HEK293 (cell line): Measurements from ENCODE around the gene SAMD14.

Experiments used
- BCL11B ChIP-seq: fragments of 450-650 bp; formaldehyde crosslinking; IDR thresholded peaks from 2 replicates; pipeline ENCODE4 v1.5.1; 2016; ENCODE audit warnings: low read depth, missing biosample characterization, missing genetic modification characterization
- GLI4 ChIP-seq: fragments of 450-650 bp; formaldehyde crosslinking; IDR thresholded peaks from 2 replicates; pipeline ENCODE4 v1.5.1; 2016; ENCODE audit warnings: missing biosample characterization, missing genetic modification characterization
- IKZF3 ChIP-seq: fragments of 450-650 bp; IDR thresholded peaks from 2 replicates; pipeline ENCODE4 v1.5.0; 2018; ENCODE audit warnings: missing biosample characterization, mild to moderate bottlenecking, missing genetic modification characterization, moderate library complexity
- KLF10 ChIP-seq: fragments of 450-650 bp; IDR thresholded peaks from 2 replicates; pipeline ENCODE4 v1.5.1; 2018; ENCODE audit warnings: missing biosample characterization, mild to moderate bottlenecking, missing genetic modification characterization
- KLF16 ChIP-seq: fragments of 450-650 bp; formaldehyde crosslinking; IDR thresholded peaks from 2 replicates; pipeline ENCODE4 v1.5.1; 2017; ENCODE audit warnings: missing biosample characterization, missing genetic modification characterization
- MZF1 ChIP-seq: fragments of 450-650 bp; formaldehyde crosslinking; IDR thresholded peaks from 2 replicates; pipeline ENCODE4 v1.5.1; 2017; ENCODE audit warnings: missing biosample characterization, missing genetic modification characterization, borderline replicate concordance
- TSHZ1 ChIP-seq: fragments of 450-650 bp; formaldehyde crosslinking; IDR thresholded peaks from 2 replicates; pipeline ENCODE4 v1.5.1; 2016; ENCODE audit warnings: missing biosample characterization, missing genetic modification characterization, borderline replicate concordance
- ZBTB8A ChIP-seq: fragments of 450-650 bp; formaldehyde crosslinking; IDR thresholded peaks from 2 replicates; pipeline ENCODE4 v1.5.1; 2016; ENCODE audit warnings: missing biosample characterization, missing genetic modification characterization
- ZFP69B ChIP-seq: fragments of 450-650 bp; formaldehyde crosslinking; IDR thresholded peaks from 2 replicates; pipeline ENCODE4 v1.5.1; 2016; ENCODE audit warnings: missing biosample characterization, missing genetic modification characterization
- ZNF112 ChIP-seq: fragments of 450-650 bp; formaldehyde crosslinking; IDR thresholded peaks from 2 replicates; pipeline ENCODE4 v1.5.0; 2017; ENCODE audit warnings: missing biosample characterization, missing genetic modification characterization
- ZNF202 ChIP-seq: fragments of 450-650 bp; formaldehyde crosslinking; IDR thresholded peaks from 2 replicates; pipeline ENCODE4 v1.5.1; 2016; ENCODE audit warnings: missing biosample characterization, missing genetic modification characterization, borderline replicate concordance
- ZNF211 ChIP-seq: fragments of 450-650 bp; formaldehyde crosslinking; IDR thresholded peaks from 2 replicates; pipeline ENCODE4 v1.5.1; 2016; ENCODE audit warnings: low read depth, missing biosample characterization, missing genetic modification characterization
- ZNF223 ChIP-seq: fragments of 450-650 bp; formaldehyde crosslinking; IDR thresholded peaks from 2 replicates; pipeline ENCODE4 v1.5.1; 2016; ENCODE audit warnings: missing biosample characterization, missing genetic modification characterization
- ZNF280C ChIP-seq: fragments of 450-650 bp; formaldehyde crosslinking; IDR thresholded peaks from 2 replicates; pipeline ENCODE4 v1.5.1; 2016; ENCODE audit warnings: missing biosample characterization, missing genetic modification characterization
- ZNF324 ChIP-seq: fragments of 450-650 bp; formaldehyde crosslinking; IDR thresholded peaks from 2 replicates; pipeline ENCODE4 v1.5.1; 2016; ENCODE audit warnings: missing biosample characterization, missing genetic modification characterization
- ZNF354C ChIP-seq: fragments of 450-650 bp; formaldehyde crosslinking; IDR thresholded peaks from 2 replicates; pipeline ENCODE4 v1.5.1; 2016; ENCODE audit warnings: missing biosample characterization, missing genetic modification characterization, low read depth, borderline replicate concordance
- ZNF362 ChIP-seq: fragments of 450-650 bp; formaldehyde crosslinking; IDR thresholded peaks from 2 replicates; pipeline ENCODE4 v1.5.1; 2016; ENCODE audit warnings: missing biosample characterization, missing genetic modification characterization
- ZNF404 ChIP-seq: fragments of 450-650 bp; formaldehyde crosslinking; IDR thresholded peaks from 2 replicates; pipeline ENCODE4 v1.5.1; 2017; ENCODE audit warnings: missing biosample characterization, missing genetic modification characterization
- ZNF513 ChIP-seq: fragments of 450-650 bp; IDR thresholded peaks from 2 replicates; pipeline ENCODE4 v1.5.1; 2018; ENCODE audit warnings: missing biosample characterization, missing genetic modification characterization
- ZNF555 ChIP-seq: fragments of 450-650 bp; formaldehyde crosslinking; conservative IDR thresholded peaks from 2 replicates; pipeline ENCODE4 v1.5.1; 2017; ENCODE audit warnings: missing biosample characterization, mild to moderate bottlenecking, missing genetic modification characterization, inconsistent platforms
- ZNF580 ChIP-seq: fragments of 450-650 bp; formaldehyde crosslinking; IDR thresholded peaks from 2 replicates; pipeline ENCODE4 v1.5.1; 2016; ENCODE audit warnings: missing biosample characterization, missing genetic modification characterization
- ZNF610 ChIP-seq: fragments of 450-650 bp; formaldehyde crosslinking; IDR thresholded peaks from 2 replicates; pipeline ENCODE4 v1.5.1; 2016; ENCODE audit warnings: missing biosample characterization, missing genetic modification characterization, borderline replicate concordance
- ZNF623 ChIP-seq: fragments of 450-650 bp; formaldehyde crosslinking; IDR thresholded peaks from 2 replicates; pipeline ENCODE4 v1.5.1; 2016; ENCODE audit warnings: missing biosample characterization, missing genetic modification characterization
- ZNF664 ChIP-seq: fragments of 450-650 bp; formaldehyde crosslinking; IDR thresholded peaks from 2 replicates; pipeline ENCODE4 v1.5.1; 2016; ENCODE audit warnings: missing biosample characterization, missing genetic modification characterization
- ZNF777 ChIP-seq: fragments of 450-650 bp; formaldehyde crosslinking; IDR thresholded peaks from 2 replicates; pipeline ENCODE4 v1.5.1; 2017; ENCODE audit warnings: missing biosample characterization, missing genetic modification characterization, borderline replicate concordance
- ZSCAN30 ChIP-seq: fragments of 450-650 bp; IDR thresholded peaks from 2 replicates; pipeline ENCODE4 v1.5.1; 2018; ENCODE audit warnings: missing biosample characterization, mild to moderate bottlenecking, missing genetic modification characterization, moderate library complexity
- TF ChIP-seq, protein P1 (sequence below): fragments of 450-650 bp; formaldehyde crosslinking; IDR thresholded peaks from 2 replicates; pipeline ENCODE4 v1.5.1; 2016; ENCODE audit warnings: missing biosample characterization, missing genetic modification characterization
- TF ChIP-seq, protein P2 (sequence below): sonication (generic); formaldehyde crosslinking; IDR thresholded peaks from 2 replicates; pipeline ENCODE4 v1.8.1; 2022; ENCODE audit warnings: mild to moderate bottlenecking, moderate library complexity, missing genetic modification reagents

SAMD14 gene

GRCh38 chr17:50129728-50130558 is at the start of gene SAMD14 (continued):
- TF ChIP-seq GLI4: no peak
- no peak for TF ChIP-seq ZNF362 (tag by site-specific recombination)
- TF ChIP-seq ZFP69B: no peak
- TF ChIP-seq ZNF580 (tag by site-specific recombination): no peak
- no peak for TF ChIP-seq ZNF777 (tag by site-specific recombination)
- TF ChIP-seq ZNF513 (tag by site-specific recombination): no peak
- no peak for TF ChIP-seq ZNF664
- no peak for TF ChIP-seq ZNF354C
- no peak for TF ChIP-seq ZNF280C
- TF ChIP-seq MZF1 (tag by site-specific recombination): no peak
- TF ChIP-seq ZNF404 (tag by site-specific recombination): no peak
- TF ChIP-seq ZBTB8A (tag by site-specific recombination): no peak
- TF ChIP-seq, protein P1, sequence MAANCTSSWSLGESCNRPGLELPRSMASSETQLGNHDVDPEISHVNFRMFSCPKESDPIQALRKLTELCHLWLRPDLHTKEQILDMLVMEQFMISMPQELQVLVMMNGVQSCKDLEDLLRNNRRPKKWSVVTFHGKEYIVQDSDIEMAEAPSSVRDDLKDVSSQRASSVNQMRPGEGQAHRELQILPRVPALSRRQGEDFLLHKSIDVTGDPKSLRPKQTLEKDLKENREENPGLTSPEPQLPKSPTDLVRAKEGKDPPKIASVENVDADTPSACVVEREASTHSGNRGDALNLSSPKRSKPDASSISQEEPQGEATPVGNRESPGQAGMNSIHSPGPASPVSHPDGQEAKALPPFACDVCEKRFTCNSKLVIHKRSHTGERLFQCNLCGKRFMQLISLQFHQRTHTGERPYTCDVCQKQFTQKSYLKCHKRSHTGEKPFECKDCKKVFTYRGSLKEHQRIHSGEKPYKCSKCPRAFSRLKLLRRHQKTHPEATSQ (tag by site-specific recombination): no peak
- no peak; the same call in 1 of the 2 replicates for TF ChIP-seq ZNF223
- no peak for TF ChIP-seq ZNF555 (tag by site-specific recombination)
- TF ChIP-seq ZNF202 (tag by site-specific recombination): no peak
- TF ChIP-seq BCL11B: no peak
- TF ChIP-seq KLF16 (tag by site-specific recombination): peak; percentile 84
- TF ChIP-seq ZNF324: 0 out of 2 replicates have a peak, but pooled peaks have one; percentile 24
- TF ChIP-seq ZSCAN30 (tag by site-specific recombination): no peak
- no peak for TF ChIP-seq IKZF3 (tag by site-specific recombination)
- TF ChIP-seq TSHZ1 (tag by site-specific recombination): peak; percentile 70
- TF ChIP-seq, protein P2, sequence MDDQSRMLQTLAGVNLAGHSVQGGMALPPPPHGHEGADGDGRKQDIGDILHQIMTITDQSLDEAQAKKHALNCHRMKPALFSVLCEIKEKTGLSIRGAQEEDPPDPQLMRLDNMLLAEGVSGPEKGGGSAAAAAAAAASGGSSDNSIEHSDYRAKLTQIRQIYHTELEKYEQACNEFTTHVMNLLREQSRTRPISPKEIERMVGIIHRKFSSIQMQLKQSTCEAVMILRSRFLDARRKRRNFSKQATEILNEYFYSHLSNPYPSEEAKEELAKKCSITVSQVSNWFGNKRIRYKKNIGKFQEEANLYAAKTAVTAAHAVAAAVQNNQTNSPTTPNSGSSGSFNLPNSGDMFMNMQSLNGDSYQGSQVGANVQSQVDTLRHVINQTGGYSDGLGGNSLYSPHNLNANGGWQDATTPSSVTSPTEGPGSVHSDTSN (CRISPR knock-in tag): no peak
- TF ChIP-seq KLF10 (tag by site-specific recombination): no peak
- no peak for TF ChIP-seq ZNF112 (tag by site-specific recombination)
- TF ChIP-seq ZNF211: no peak
- no peak for TF ChIP-seq ZNF610
- TF ChIP-seq ZNF623 (tag by site-specific recombination): no peak
